ENCODE data around the gene HDDC3.
"Not testable (repeated sequence)": the region's sequence is repeated elsewhere in the genome, so short reads cannot be mapped to it uniquely, and the experiment has no call there.

Gene HDDC3

DNA sequence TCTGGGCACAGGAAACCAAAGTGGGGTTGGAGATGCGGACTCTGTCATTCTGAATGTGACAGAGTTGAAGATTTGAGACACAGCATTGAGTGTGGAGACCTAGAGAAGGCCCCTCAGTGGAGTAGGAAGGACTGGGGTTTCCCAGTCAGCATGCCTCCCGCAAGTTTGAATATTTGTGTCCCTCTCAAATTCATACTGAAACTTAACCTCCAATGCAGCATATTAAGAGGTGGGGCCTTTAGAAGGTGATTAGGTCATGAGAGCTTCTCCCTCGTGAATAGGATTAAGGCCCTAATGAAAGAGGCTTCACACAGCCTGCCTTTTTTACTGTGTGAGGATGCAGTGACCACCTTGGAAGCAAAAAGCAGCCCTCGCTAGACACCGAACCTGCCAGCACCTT, 8.0 kb downstream of the HDDC3 start:
- Histone ChIP-seq H3K27ac (no peak overlapping the region), H3K27me3 (no peaks in the 10 kb centered on the region), H3K36me3 (peaks cover 47% of the 10 kb centered on the region), H3K4me3 (ENCODE audit: low read depth in 1 of 2, low read length in 1 of 2) (no peak overlapping the region), H3K4me1 (ENCODE audit: control insufficient read depth in 1 of 2, insufficient read depth in 1 of 2, low read depth in 1 of 2, low read length in 1 of 2) (peaks cover 18 to 21% of the 10 kb centered on the region in 2 experiments), H3K9me3 (no peaks in the 10 kb centered on the region)
- TF ChIP-seq, protein P1, sequence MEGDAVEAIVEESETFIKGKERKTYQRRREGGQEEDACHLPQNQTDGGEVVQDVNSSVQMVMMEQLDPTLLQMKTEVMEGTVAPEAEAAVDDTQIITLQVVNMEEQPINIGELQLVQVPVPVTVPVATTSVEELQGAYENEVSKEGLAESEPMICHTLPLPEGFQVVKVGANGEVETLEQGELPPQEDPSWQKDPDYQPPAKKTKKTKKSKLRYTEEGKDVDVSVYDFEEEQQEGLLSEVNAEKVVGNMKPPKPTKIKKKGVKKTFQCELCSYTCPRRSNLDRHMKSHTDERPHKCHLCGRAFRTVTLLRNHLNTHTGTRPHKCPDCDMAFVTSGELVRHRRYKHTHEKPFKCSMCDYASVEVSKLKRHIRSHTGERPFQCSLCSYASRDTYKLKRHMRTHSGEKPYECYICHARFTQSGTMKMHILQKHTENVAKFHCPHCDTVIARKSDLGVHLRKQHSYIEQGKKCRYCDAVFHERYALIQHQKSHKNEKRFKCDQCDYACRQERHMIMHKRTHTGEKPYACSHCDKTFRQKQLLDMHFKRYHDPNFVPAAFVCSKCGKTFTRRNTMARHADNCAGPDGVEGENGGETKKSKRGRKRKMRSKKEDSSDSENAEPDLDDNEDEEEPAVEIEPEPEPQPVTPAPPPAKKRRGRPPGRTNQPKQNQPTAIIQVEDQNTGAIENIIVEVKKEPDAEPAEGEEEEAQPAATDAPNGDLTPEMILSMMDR (IDR thresholded peaks at IDR 0.05), result no peak

DNA sequence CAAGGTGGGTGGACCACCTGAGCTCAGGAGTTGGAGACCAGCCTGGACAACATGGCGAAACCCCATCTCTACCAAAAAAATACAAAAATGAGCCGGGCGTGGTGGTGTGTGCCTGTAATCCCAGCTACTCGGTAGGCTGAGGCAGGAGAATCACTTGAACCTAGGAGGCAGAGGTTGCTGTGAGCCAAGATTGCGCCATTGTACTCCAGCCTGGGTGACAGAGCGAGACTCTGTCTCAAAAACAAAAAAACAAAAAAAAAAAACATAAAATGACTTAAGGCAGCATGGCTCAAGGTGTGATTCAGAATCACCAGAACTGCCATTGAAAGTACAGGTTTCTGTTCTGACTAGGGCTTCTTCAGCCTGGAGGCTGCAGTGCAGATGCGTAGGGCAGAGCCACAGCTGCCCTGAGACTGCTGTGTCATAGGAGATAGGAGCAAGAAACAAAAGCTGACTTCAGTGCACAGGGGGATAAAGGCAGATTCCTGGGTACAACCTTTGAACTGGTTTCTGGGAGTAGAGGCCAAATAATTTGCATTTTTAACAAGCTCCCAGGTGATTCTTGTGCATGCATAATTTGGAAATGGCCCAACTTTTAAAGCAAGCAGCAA, 9.5 kb downstream of the HDDC3 start:
- not testable (repeated sequence) for H3K27me3 ChIP-seq; H3K4me3 ChIP-seq (ENCODE audit: low read depth in 1 of 2, low read length in 1 of 2); H3K4me1 ChIP-seq (ENCODE audit: control insufficient read depth in 1 of 2, insufficient read depth in 1 of 2, low read depth in 1 of 2, low read length in 1 of 2); H3K9me3 ChIP-seq
- peak overlapping the region; percentile 39 for H3K27ac ChIP-seq
- peaks cover 63% of the 10 kb centered on the region for H3K36me3 ChIP-seq

DNA sequence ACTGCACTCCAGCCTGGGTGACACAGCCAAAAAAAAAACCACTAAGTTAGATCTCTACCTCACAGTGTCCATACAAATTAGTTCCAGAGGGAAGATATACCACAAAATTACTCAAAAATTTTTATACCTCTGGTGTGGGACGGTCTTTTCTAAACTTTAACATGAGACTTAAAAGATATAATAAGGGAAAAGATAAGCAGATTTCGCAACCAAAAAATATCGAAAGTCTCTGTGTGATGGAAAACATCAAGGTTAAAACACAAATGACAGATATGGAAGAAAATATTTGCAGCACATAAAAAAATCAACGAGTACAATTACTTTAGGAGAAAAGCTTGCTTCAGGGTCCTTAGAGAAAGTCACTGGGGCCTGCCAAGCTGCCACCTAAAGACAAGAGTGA, 10.5 kb downstream of the HDDC3 start:
- Histone ChIP-seq H3K4me3 (ENCODE audit: low read depth in 1 of 2, low read length in 1 of 2) (no peak overlapping the region), H3K36me3 (peaks cover 72% of the 10 kb centered on the region), H3K27me3 (no peaks in the 10 kb centered on the region), H3K4me1 (ENCODE audit: control insufficient read depth in 1 of 2, insufficient read depth in 1 of 2, low read depth in 1 of 2, low read length in 1 of 2) (peaks cover 16% of the 10 kb centered on the region in 2 experiments), H3K9me3 (no peaks in the 10 kb centered on the region), H3K27ac (peak overlapping the region; percentile 24)
- TF ChIP-seq, protein P1 (IDR thresholded peaks at IDR 0.05), result no peak

DNA sequence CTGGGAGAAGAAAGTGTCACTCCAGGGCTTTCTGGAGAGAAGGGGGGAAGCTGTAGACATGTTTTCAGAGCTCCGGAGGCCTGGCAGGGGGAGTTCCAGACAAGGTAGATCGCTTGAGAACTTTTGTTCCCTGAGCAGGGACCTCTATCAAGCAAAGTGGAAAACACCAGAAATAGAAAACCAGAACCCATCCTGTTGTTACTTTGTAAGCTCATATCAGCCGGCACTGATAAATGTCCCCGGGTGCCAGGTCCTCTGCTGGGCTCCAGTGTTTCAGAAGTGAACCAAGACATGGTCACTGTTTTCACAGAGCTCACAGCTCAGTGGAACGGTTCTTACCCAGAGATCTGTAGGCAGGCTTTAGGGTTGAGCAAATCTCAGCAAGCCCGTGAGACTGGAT, 13.5 kb downstream of the HDDC3 start:
- no peak overlapping the region for H3K4me3 ChIP-seq (ENCODE audit: low read depth in 1 of 2, low read length in 1 of 2)
- H3K27ac ChIP-seq, result peak overlapping the region; percentile 94
- H3K4me1 ChIP-seq (ENCODE audit: control insufficient read depth in 1 of 2, insufficient read depth in 1 of 2, low read depth in 1 of 2, low read length in 1 of 2), result peaks cover 46% of the 10 kb centered on the region in 2 experiments
- no peaks in the 10 kb centered on the region for H3K9me3 ChIP-seq
- TF ChIP-seq, protein P1 (IDR thresholded peaks at IDR 0.05), result no peak
- peaks cover 65% of the 10 kb centered on the region for H3K36me3 ChIP-seq
- no peaks in the 10 kb centered on the region for H3K27me3 ChIP-seq

DNA sequence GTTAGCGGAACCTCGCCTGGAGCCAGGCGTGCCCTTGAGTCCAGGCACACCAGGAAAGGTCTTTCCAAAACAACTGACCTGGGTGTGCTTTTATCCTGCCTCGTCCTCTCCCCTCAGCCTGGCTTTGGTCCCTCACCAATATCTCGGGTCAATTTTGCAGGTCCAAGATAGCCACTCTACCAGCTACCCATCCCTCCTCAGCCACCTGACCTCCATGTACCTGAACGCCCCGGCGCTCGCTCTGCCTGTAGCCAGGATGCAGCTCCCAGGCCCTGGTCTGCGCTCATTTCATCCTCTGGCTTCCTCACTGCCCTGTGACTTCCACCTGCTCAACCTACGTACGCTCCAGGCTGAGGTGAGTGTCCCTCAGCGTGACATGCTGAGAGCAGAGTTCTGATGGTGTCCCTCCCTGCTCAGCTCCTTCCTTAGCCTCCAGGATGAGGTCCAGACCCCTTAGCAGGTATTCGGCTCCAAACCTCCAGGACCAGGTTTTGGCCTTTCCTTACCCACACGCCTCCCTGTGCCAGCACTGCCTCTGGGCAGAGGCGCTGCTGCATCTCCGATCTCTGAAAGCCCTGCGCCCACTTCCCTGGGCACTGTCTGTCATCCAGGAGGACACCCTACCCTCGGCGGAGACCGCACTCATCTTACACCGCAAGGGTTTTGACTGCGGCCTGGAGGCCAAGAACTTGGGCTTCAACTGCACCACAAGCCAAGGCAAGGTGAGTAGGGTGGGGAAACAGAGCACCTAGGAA, 14.1 kb downstream of the HDDC3 start:
- Histone ChIP-seq H3K4me1 (ENCODE audit: control insufficient read depth in 1 of 2, insufficient read depth in 1 of 2, low read depth in 1 of 2, low read length in 1 of 2) (peaks cover 53% of the 10 kb centered on the region in 2 experiments), H3K27me3 (no peaks in the 10 kb centered on the region), H3K4me3 (ENCODE audit: low read depth in 1 of 2, low read length in 1 of 2) (no peak overlapping the region), H3K36me3 (peaks cover 66% of the 10 kb centered on the region), H3K27ac (peak overlapping the region; percentile 94), H3K9me3 (no peaks in the 10 kb centered on the region)
- TF ChIP-seq, protein P1 (IDR thresholded peaks at IDR 0.05), result no peak

DNA sequence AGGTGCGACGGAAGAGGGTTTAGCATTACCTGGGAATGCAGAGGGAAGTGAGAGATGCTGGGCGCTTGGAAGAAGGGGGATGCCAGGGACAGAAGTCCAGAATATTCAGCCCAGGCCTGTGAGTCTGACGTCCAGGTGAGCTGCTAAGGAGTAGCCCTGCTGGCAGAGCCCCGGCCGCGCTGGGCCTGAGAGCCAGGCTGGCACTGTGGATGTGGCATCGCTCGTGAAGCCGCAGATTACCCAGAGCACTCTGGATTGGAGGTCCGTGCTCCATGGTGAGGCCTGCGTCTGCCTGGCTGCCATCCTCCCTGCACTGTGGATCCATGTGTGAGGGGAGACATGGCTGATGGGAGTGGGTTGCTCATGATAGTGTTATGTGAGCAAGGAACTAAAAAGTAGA, 14.8 kb downstream of the HDDC3 start:
- Histone ChIP-seq H3K36me3 (peaks cover 72% of the 10 kb centered on the region), H3K27ac (peak overlapping the region; percentile 94), H3K9me3 (no peaks in the 10 kb centered on the region), H3K4me1 (ENCODE audit: control insufficient read depth in 1 of 2, insufficient read depth in 1 of 2, low read depth in 1 of 2, low read length in 1 of 2) (peaks cover 59% of the 10 kb centered on the region in 2 experiments), H3K27me3 (no peaks in the 10 kb centered on the region), H3K4me3 (ENCODE audit: low read depth in 1 of 2, low read length in 1 of 2) (peak overlapping the region; percentile 9 to 57)
- TF ChIP-seq, protein P1 (IDR thresholded peaks at IDR 0.05), result no peak
